GM23338 (cell line): Measurements from ENCODE around the gene EGF. TPM values are rescaled to one million over a fixed set of nuclear protein-coding genes. Genes with fewer than 3 reads are reported as not detected.

Source experiments
- ATAC-seq: fragments of 200-7000 bp; cut with Tn5 transposase; 3 replicates; pipeline ENCODE4 v1.9.1; 2020
- DNase-seq: peaks from one replicate; pipeline ENCODE4 v3.0.0-alpha.2; 2015; ENCODE audit warnings: low spot score
- H2AFZ ChIP-seq: fragments of 200-600 bp; sonication (generic); 2 replicates; pipeline ENCODE4 v1.8.0; 2016; ENCODE audit warnings: antibody characterized with exemption, mild to moderate bottlenecking, moderate library complexity
- H3F3A ChIP-seq: fragments of 200-600 bp; sonication (generic); replicated peaks from 2 replicates; pipeline ENCODE4 v1.8.0; 2017; ENCODE audit warnings: antibody characterized with exemption, mixed run types, low read depth
- H3K27ac ChIP-seq: fragments of 200-600 bp; sonication (generic); 2 replicates; pipeline ENCODE4 v1.6.1; 2016; ENCODE audit warnings: low read depth
- H3K27me3 ChIP-seq: fragments of 200-600 bp; sonication (generic); 2 replicates; pipeline ENCODE4 v1.8.0; 2016; ENCODE audit warnings: mild to moderate bottlenecking, mixed run types, moderate library complexity; ENCODE audit not compliant: insufficient read depth
- H3K36me3 ChIP-seq: fragments of 200-600 bp; sonication (generic); 2 replicates; pipeline ENCODE4 v1.8.0; 2016; ENCODE audit warnings: mild to moderate bottlenecking; ENCODE audit not compliant: insufficient read depth
- H3K4me1 ChIP-seq: fragments of 200-600 bp; sonication (generic); 2 replicates; pipeline ENCODE4 v1.8.0; 2016; ENCODE audit warnings: mild to moderate bottlenecking, moderate library complexity; ENCODE audit not compliant: insufficient read depth
- H3K4me2 ChIP-seq: fragments of 200-600 bp; sonication (generic); 2 replicates; pipeline ENCODE4 v1.7.1; 2017; ENCODE audit warnings: mixed run types
- H3K4me3 ChIP-seq: fragments of 200-600 bp; sonication (generic); 2 replicates; pipeline ENCODE4 v1.6.1; 2016; ENCODE audit warnings: mixed run types
- H3K79me2 ChIP-seq: fragments of 200-600 bp; sonication (generic); replicated peaks from 2 replicates; pipeline ENCODE4 v1.8.0; 2017; ENCODE audit warnings: mild to moderate bottlenecking; ENCODE audit not compliant: insufficient read depth
- H3K9me2 ChIP-seq: fragments of 200-600 bp; sonication (generic); 2 replicates; pipeline ENCODE4 v1.8.0; 2017; ENCODE audit not compliant: insufficient read depth
- H4K20me1 ChIP-seq: fragments of 200-600 bp; sonication (generic); replicated peaks from 2 replicates; pipeline ENCODE4 v1.8.0; 2017; ENCODE audit warnings: mild to moderate bottlenecking; ENCODE audit not compliant: insufficient read depth
- H3K27ac Mint-ChIP-seq: 2 replicates; pipeline ENCODE4 v1.8.0; 2020; ENCODE audit warnings: inconsistent platforms, mild to moderate bottlenecking, moderate library complexity, mixed read lengths
- H3K27me3 Mint-ChIP-seq: 3 replicates; pipeline ENCODE4 v1.8.0; 2022; ENCODE audit warnings: low read depth, mild to moderate bottlenecking, moderate library complexity, mixed read lengths, inconsistent platforms; ENCODE audit not compliant: insufficient read depth, poor library complexity
- H3K36me3 Mint-ChIP-seq: 3 replicates; pipeline ENCODE4 v1.8.0; 2021; ENCODE audit warnings: low read depth, mild to moderate bottlenecking, inconsistent platforms, moderate library complexity, mixed read lengths
- H3K4me1 Mint-ChIP-seq: 3 replicates; pipeline ENCODE4 v1.8.0; 2020; ENCODE audit warnings: mild to moderate bottlenecking, inconsistent platforms, mixed read lengths
- H3K4me3 Mint-ChIP-seq: 3 replicates; pipeline ENCODE4 v1.8.0; 2021; ENCODE audit warnings: moderate library complexity, mild to moderate bottlenecking, inconsistent platforms, mixed read lengths
- H3K9me3 Mint-ChIP-seq: 3 replicates; pipeline ENCODE4 v1.8.0; 2020; ENCODE audit warnings: moderate library complexity, mild to moderate bottlenecking, inconsistent platforms, mixed read lengths
- CREB1 ChIP-seq: fragments of 250-450 bp; sonication (Bioruptor Pico); IDR thresholded peaks from 2 replicates; pipeline ENCODE4 v1.5.0; 2020; ENCODE audit warnings: low read depth, mild to moderate bottlenecking, moderate library complexity
- CTCF ChIP-seq, 2 experiments: fragments of 200-600 bp in 1 of 2; sonication (generic) in 1 of 2; conservative IDR thresholded peaks; 2 replicates each; pipeline versions ENCODE4 v1.5.1 to v1.6.1; 2016 to 2017; ENCODE audit warnings: antibody characterized with exemption in 2 of 2, low read depth in 2 of 2, mild to moderate bottlenecking in 2 of 2, moderate library complexity in 1 of 2
- EZH2 ChIP-seq: fragments of 200-600 bp; sonication (generic); IDR thresholded peaks from one replicate; pipeline ENCODE4 v1.8.0; 2017; ENCODE audit warnings: antibody characterized with exemption, mild to moderate bottlenecking, low read depth; ENCODE audit not compliant: unreplicated experiment
- EZH2phosphoT487 ChIP-seq: fragments of 200-600 bp; sonication (generic); IDR thresholded peaks from one replicate; pipeline ENCODE4 v1.8.1; 2018; ENCODE audit warnings: antibody characterized with exemption; ENCODE audit not compliant: unreplicated experiment
- JUNB ChIP-seq: IDR thresholded peaks from one replicate; pipeline ENCODE4 v1.6.1; 2016; ENCODE audit warnings: antibody characterized with exemption; ENCODE audit not compliant: unreplicated experiment
- NANOG ChIP-seq: IDR thresholded peaks from 2 replicates; pipeline ENCODE4 v1.6.1; 2016; ENCODE audit warnings: antibody characterized with exemption, borderline replicate concordance
- POLR2AphosphoS5 ChIP-seq: IDR thresholded peaks from 2 replicates; pipeline ENCODE4 v1.6.1; 2016; ENCODE audit warnings: antibody characterized with exemption, low read depth
- STAT1 ChIP-seq: IDR thresholded peaks from one replicate; pipeline ENCODE4 v1.6.1; 2016; ENCODE audit warnings: antibody characterized with exemption; ENCODE audit not compliant: unreplicated experiment
- ZNF114 ChIP-seq: fragments of 250-450 bp; sonication (Bioruptor Pico); IDR thresholded peaks from 2 replicates; pipeline ENCODE4 v1.5.0; 2020; ENCODE audit warnings: mild to moderate bottlenecking, moderate library complexity
- ZNF331 ChIP-seq: fragments of 250-450 bp; sonication (Bioruptor Pico); IDR thresholded peaks from 2 replicates; pipeline ENCODE4 v1.5.0; 2020; ENCODE audit warnings: low read depth, mild to moderate bottlenecking, moderate library complexity
- ZNF462 ChIP-seq: fragments of 250-450 bp; sonication (Bioruptor Pico); IDR thresholded peaks from 2 replicates; pipeline ENCODE4 v1.5.0; 2020; ENCODE audit warnings: mild to moderate bottlenecking, moderate library complexity
- polyA plus RNA-seq: library from polyadenylated mRNA; unstranded; fragments of >200 nt; fragmentation: Nextera tagmentation; extraction: Ambion mirVana; gene quantifications from 2 replicates; pipeline ENCODE4 v1.2.1, GENCODE V29; 2016
- total RNA-seq: library from RNA; depleted of rRNA; stranded (reverse); fragments of >200 nt; shearing (Covaris generic); gene quantifications from 2 replicates; pipeline ENCODE4 v1.2.3, GENCODE V29; 2014
- TF ChIP-seq, protein P1 (sequence below): IDR thresholded peaks from 2 replicates; pipeline ENCODE4 v1.6.1; 2016; ENCODE audit warnings: antibody characterized with exemption
- TF ChIP-seq, protein P2 (sequence below): IDR thresholded peaks from one replicate; pipeline ENCODE4 v1.6.1; 2018; ENCODE audit warnings: antibody characterized with exemption; ENCODE audit not compliant: unreplicated experiment

Gene EGF
- total and polyA plus RNA-seq, 2 experiments from 2014 or later: 1.4 to 3.0 TPM

DNA sequence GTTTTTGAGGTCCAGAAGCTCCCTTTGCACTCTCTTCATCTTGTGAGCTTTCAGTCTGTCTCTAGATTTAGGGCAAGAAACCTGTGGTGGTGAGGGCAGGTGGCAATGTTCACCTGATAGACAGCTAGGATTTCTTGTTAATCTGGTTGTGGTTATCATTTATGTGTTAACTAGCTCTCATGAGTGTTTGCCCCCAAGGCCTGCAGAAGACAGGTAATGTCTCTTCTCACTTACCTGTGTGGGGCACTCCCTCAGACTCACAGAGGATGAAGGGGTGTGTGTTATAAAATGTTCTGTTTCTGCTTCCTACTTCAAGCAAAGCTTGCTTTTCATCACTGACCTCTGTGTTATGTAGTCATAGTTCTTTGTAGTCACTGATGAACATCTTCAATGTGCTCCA, 17.8 kb downstream of the EGF start:
- H3F3A ChIP-seq: no peaks in the 10 kb centered on the region
- Mint-ChIP-seq H3K36me3 (no peaks in the 10 kb centered on the region), H3K9me3 (no peaks in the 10 kb centered on the region), H3K4me3 (no peak overlapping the region), H3K27ac (no peak overlapping the region), H3K27me3 (no peaks in the 10 kb centered on the region), H3K4me1 (peaks cover 29% of the 10 kb centered on the region)
- H3K9me2 ChIP-seq: no peaks in the 10 kb centered on the region; the same call in 1 of the 2 replicates
- no peak overlapping the region for H3K4me2 ChIP-seq
- TF ChIP-seq CREB1 (no peak), CTCF (conservative IDR thresholded peaks at IDR 0.05; ENCODE audit: low read depth in 2 of 2) (no peak), EZH2 (no peak), POLR2AphosphoS5 (no peak), EZH2phosphoT487 (no peak), ZNF331 (no peak), JUNB (no peak), NANOG (no peak), ZNF462 (no peak), ZNF114 (CRISPR knock-in tag) (no peak), STAT1 (no peak)
- TF ChIP-seq, protein P1, sequence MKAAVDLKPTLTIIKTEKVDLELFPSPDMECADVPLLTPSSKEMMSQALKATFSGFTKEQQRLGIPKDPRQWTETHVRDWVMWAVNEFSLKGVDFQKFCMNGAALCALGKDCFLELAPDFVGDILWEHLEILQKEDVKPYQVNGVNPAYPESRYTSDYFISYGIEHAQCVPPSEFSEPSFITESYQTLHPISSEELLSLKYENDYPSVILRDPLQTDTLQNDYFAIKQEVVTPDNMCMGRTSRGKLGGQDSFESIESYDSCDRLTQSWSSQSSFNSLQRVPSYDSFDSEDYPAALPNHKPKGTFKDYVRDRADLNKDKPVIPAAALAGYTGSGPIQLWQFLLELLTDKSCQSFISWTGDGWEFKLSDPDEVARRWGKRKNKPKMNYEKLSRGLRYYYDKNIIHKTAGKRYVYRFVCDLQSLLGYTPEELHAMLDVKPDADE: no peak
- TF ChIP-seq, protein P2, sequence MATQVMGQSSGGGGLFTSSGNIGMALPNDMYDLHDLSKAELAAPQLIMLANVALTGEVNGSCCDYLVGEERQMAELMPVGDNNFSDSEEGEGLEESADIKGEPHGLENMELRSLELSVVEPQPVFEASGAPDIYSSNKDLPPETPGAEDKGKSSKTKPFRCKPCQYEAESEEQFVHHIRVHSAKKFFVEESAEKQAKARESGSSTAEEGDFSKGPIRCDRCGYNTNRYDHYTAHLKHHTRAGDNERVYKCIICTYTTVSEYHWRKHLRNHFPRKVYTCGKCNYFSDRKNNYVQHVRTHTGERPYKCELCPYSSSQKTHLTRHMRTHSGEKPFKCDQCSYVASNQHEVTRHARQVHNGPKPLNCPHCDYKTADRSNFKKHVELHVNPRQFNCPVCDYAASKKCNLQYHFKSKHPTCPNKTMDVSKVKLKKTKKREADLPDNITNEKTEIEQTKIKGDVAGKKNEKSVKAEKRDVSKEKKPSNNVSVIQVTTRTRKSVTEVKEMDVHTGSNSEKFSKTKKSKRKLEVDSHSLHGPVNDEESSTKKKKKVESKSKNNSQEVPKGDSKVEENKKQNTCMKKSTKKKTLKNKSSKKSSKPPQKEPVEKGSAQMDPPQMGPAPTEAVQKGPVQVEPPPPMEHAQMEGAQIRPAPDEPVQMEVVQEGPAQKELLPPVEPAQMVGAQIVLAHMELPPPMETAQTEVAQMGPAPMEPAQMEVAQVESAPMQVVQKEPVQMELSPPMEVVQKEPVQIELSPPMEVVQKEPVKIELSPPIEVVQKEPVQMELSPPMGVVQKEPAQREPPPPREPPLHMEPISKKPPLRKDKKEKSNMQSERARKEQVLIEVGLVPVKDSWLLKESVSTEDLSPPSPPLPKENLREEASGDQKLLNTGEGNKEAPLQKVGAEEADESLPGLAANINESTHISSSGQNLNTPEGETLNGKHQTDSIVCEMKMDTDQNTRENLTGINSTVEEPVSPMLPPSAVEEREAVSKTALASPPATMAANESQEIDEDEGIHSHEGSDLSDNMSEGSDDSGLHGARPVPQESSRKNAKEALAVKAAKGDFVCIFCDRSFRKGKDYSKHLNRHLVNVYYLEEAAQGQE: no peak
- no peaks in the 10 kb centered on the region for H4K20me1 ChIP-seq
- H3K4me3 ChIP-seq: no peak overlapping the region
- ATAC-seq (no peak), DNase-seq (no peak)
- H3K27me3 ChIP-seq: no peaks in the 10 kb centered on the region
- no peak overlapping the region for H2AFZ ChIP-seq
- H3K4me1 ChIP-seq: peaks cover 18% of the 10 kb centered on the region
- no peaks in the 10 kb centered on the region for H3K79me2 ChIP-seq
- H3K27ac ChIP-seq: no peak overlapping the region
- H3K36me3 ChIP-seq: no peaks in the 10 kb centered on the region
